GM12878 (cell line): ENCODE data around the gene CACNA1D. TPM values are rescaled to one million over a fixed set of nuclear protein-coding genes. Genes with fewer than 3 reads are reported as not detected.

Source experiments
- ATAC-seq: fragments of 200-7000 bp; cut with Tn5 transposase; 3 replicates; pipeline ENCODE4 v1.9.1; 2020; ENCODE audit warnings: mild to moderate bottlenecking, moderate library complexity
- BruUV-seq: library from RNA; stranded (reverse); fragments of 400-500 nt; replicated peaks from 2 replicates; lab custom pipeline; 2021; lab: Mats Ljungman, UMichigan
- CTCF ChIA-PET: fragments of 300-600 bp; sonication (Branson Sonifier 250); formaldehyde crosslinking; extraction: SDS; loops from one replicate; lab custom pipeline; 2021; ENCODE audit warnings: inconsistent platforms; lab: Yijun Ruan, JAX
- POLR2A ChIA-PET: fragments of 350-600 bp; formaldehyde crosslinking; extraction: SDS; loops from one replicate; lab custom pipeline; 2021; ENCODE audit warnings: inconsistent platforms; lab: Charles Lee
- RAD21 ChIA-PET: fragments of 300-600 bp; sonication (Branson Sonifier 250); formaldehyde crosslinking; loops from one replicate; lab custom pipeline; 2023; ENCODE audit warnings: antibody characterized with exemption; ENCODE audit not compliant: unreplicated experiment; lab: Charles Lee
- SMC1A ChIA-PET: fragments of 300-600 bp; sonication (Branson Sonifier 250); formaldehyde crosslinking; loops from one replicate; lab custom pipeline; 2023; ENCODE audit not compliant: unreplicated experiment, uncharacterized antibody; lab: Charles Lee
- DNase-seq: peaks from one replicate; pipeline ENCODE4 v3.0.0-alpha.2; 2011; ENCODE audit warnings: low read depth, low spot score
- FAIRE-seq: peaks from 3 replicates; lab custom pipeline; 2011; peaks lifted over from hg19 to GRCh38; lab: Jason Lieb, UNC
- H2AFZ ChIP-seq: 2 replicates; pipeline ENCODE4 v1.6.0; 2011; ENCODE audit warnings: low read depth, low read length, control low read depth; ENCODE audit not compliant: control insufficient read depth
- H3K27ac ChIP-seq: 2 replicates; pipeline ENCODE4 v1.5.1; 2011; ENCODE audit warnings: control low read depth; ENCODE audit not compliant: control insufficient read depth, insufficient read depth
- H3K27me3 ChIP-seq, 2 experiments: replicated peaks in 1 of 2; 2 replicates each; pipeline versions ENCODE4 v1.6.0 to v1.6.1; 2011; ENCODE audit warnings: low read length in 1 of 2; ENCODE audit not compliant: control insufficient read depth in 2 of 2, insufficient read depth in 2 of 2
- H3K36me3 ChIP-seq, 2 experiments: 2 replicates each; pipeline ENCODE4 v1.5.1; 2011; ENCODE audit warnings: low read length in 1 of 2; ENCODE audit not compliant: control insufficient read depth in 2 of 2, insufficient read depth in 2 of 2
- H3K4me1 ChIP-seq: 2 replicates; pipeline ENCODE4 v1.6.1; 2011; ENCODE audit warnings: mild to moderate bottlenecking, low read length, moderate library complexity, mixed read lengths; ENCODE audit not compliant: control insufficient read depth, insufficient read depth
- H3K4me2 ChIP-seq: 2 replicates; pipeline ENCODE4 v1.6.0; 2011; ENCODE audit warnings: control low read depth; ENCODE audit not compliant: control insufficient read depth, insufficient read depth
- H3K4me3 ChIP-seq: fragments of 200-600 bp; sonication (generic); 2 replicates; pipeline ENCODE4 v1.5.1; 2016
- H3K79me2 ChIP-seq: 2 replicates; pipeline ENCODE4 v1.6.0; 2011; ENCODE audit warnings: low read length; ENCODE audit not compliant: control insufficient read depth, insufficient read depth
- H3K9ac ChIP-seq: 2 replicates; pipeline ENCODE4 v1.8.0; 2011; ENCODE audit warnings: low read length, control low read depth, mixed read lengths; ENCODE audit not compliant: control insufficient read depth, insufficient read depth
- H3K9me3 ChIP-seq: replicated peaks from 3 replicates; pipeline ENCODE4 v1.5.1; 2011; ENCODE audit warnings: mild to moderate bottlenecking, low read length; ENCODE audit not compliant: control insufficient read depth, insufficient read depth
- H4K20me1 ChIP-seq: 2 replicates; pipeline ENCODE4 v1.6.0; 2011; ENCODE audit not compliant: control insufficient read depth, insufficient read depth
- CEBPB ChIP-seq, 2 experiments: fragments of 150-350 bp in 1 of 2; IDR thresholded peaks; 2 replicates each; pipeline ENCODE4 v1.6.1; 2012 to 2014; ENCODE audit warnings: low read depth in 2 of 2, low read length in 2 of 2, borderline replicate concordance in 1 of 2, inconsistent platforms in 1 of 2
- DPF2 ChIP-seq: fragments of 450-650 bp; IDR thresholded peaks from 2 replicates; pipeline ENCODE4 v1.6.1; 2017; ENCODE audit warnings: mild to moderate bottlenecking
- IRF4 ChIP-seq: IDR thresholded peaks from 2 replicates; pipeline ENCODE4 v1.6.1; 2011; ENCODE audit warnings: low read depth, low read length
- MEF2B ChIP-seq: fragments of 450-650 bp; IDR thresholded peaks from 2 replicates; pipeline ENCODE4 v1.6.1; 2018; ENCODE audit warnings: mild to moderate bottlenecking, moderate library complexity; ENCODE audit not compliant: partially characterized antibody, poor library complexity, severe bottlenecking
- NR2C1 ChIP-seq: fragments of 450-650 bp; IDR thresholded peaks from 2 replicates; pipeline ENCODE4 v1.6.1; 2017; ENCODE audit warnings: antibody characterized with exemption, mild to moderate bottlenecking, moderate library complexity
- PAX8 ChIP-seq: fragments of 450-650 bp; IDR thresholded peaks from 2 replicates; pipeline ENCODE4 v1.6.1; 2017; ENCODE audit warnings: mild to moderate bottlenecking, moderate library complexity
- POLR2AphosphoS5 ChIP-seq: IDR thresholded peaks from 2 replicates; pipeline ENCODE4 v1.6.1; 2011; ENCODE audit warnings: mild to moderate bottlenecking, low read length, inconsistent platforms
- RB1 ChIP-seq: fragments of 450-650 bp; formaldehyde crosslinking; IDR thresholded peaks from 2 replicates; pipeline ENCODE4 v1.6.1; 2017; ENCODE audit warnings: mild to moderate bottlenecking, borderline replicate concordance
- SREBF2 ChIP-seq: IDR thresholded peaks from 2 replicates; pipeline ENCODE4 v1.6.1; 2012; ENCODE audit warnings: mild to moderate bottlenecking, low read length
- WGBS: methylation state at CpG from one replicate; pipeline ENCODE4 v1.1.6; 2016; ENCODE audit warnings: low lambda C conversion rate; ENCODE audit not compliant: insufficient replicate concordance, insufficient coverage; ENCODE audit errors: missing lambda C conversion rate; 5-methylcytosine and 5-hydroxymethylcytosine counted together
- in situ Hi-C: fragments of 300-500 bp; cut with MboI; formaldehyde crosslinking; loops from 9 replicates; pipeline ENCODE4 v1.14.3; 2018; ENCODE audit warnings: mixed read lengths
- intact Hi-C: fragments of 100-400 bp; cut with micrococcal nuclease; formaldehyde crosslinking; loops from one replicate; pipeline ENCODE4 v1.14.2; 2022; ENCODE audit not compliant: unreplicated experiment
- polyA plus RNA-seq, 11 experiments: library from polyadenylated mRNA; depleted of rRNA in 4 of 11; unstranded in 6 of 11; stranded (reverse) in 5 of 11; fragments of >200 nt; fragmentation: Nextera tagmentation in 4 of 11; fragmentation: Illumina TruSeq in 1 of 11; extraction: Ambion mirVana in 4 of 11; extraction: Trizol in 1 of 11; gene quantifications; 1 replicate in 1 of 11; 2 replicates in 10 of 11; pipeline versions ENCODE4 v1.2.1 to v1.2.3, GENCODE V29; 2011 to 2016; ENCODE audit warnings: inconsistent platforms in 2 of 11, missing spikeins in 2 of 11, low read depth in 1 of 11
- total RNA-seq, 4 experiments: library from RNA; depleted of rRNA in 3 of 4; stranded (reverse); fragments of >200 nt in 3 of 4; fragmentation: Illumina TruSeq in 1 of 4; extraction: Trizol in 1 of 4; gene quantifications; 2 replicates each; pipeline versions ENCODE4 v1.2.1 to v1.2.3, GENCODE V29; 2013 to 2021
- TF ChIP-seq, protein P1 (sequence below): fragments of 450-650 bp; formaldehyde crosslinking; IDR thresholded peaks from 2 replicates; pipeline ENCODE4 v1.4.0; 2022; ENCODE audit warnings: mild to moderate bottlenecking, moderate library complexity

Gene CACNA1D
- total and polyA plus RNA-seq, 10 of the 15 experiments (the other 5 are each of a cell fraction or from before 2014, with no cell fraction given), result 0.21 to 24.4 (median 1.6) TPM

DNA sequence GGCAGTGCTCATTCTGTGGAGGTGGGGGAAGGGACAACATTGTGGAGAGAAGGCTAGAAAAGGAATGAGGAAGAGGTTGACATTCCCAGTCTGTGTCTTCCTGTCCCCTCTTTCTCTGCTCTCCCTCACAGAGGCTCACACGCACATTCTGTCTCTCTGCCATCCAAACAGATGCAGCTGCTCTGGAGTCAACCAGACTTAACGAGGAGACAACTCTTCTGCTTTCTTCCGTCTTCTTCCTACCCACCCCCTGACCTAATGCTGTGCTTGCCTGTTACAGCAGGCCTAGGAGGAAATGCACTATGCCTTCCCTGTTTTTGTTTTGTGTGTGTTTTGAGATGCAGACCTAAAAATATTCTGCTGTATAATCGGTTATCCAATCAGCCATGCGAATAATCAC, 121.9 kb downstream of the CACNA1D start:
- Histone ChIP-seq H2AFZ (no peak overlapping the region), H3K4me3 (no peak overlapping the region), H3K27ac (no peak overlapping the region), H3K27me3 (peaks cover 0 to 3% of the 10 kb centered on the region in 2 experiments; a peak in 1 of 4 replicates), H3K4me2 (no peak overlapping the region), H3K79me2 (no peaks in the 10 kb centered on the region), H4K20me1 (no peaks in the 10 kb centered on the region), H3K9me3 (no peaks in the 10 kb centered on the region; the same call in 2 of the 3 replicates), H3K36me3 (no peaks in the 10 kb centered on the region), H3K9ac (no peak overlapping the region), H3K4me1 (no peaks in the 10 kb centered on the region)
- no peak for ATAC-seq
- RAD21 ChIA-PET, result no interaction called here
- no peak for DNase-seq
- SMC1A ChIA-PET, result interaction anchor here (0.9 kb wide), 1 partner anchor 20 kb away, joined by 3 read pairs; no protein-coding TSS in a partner anchor
- intact Hi-C loops, result no loop called here
- TF ChIP-seq PAX8, result no peak
- no peak for TF ChIP-seq POLR2AphosphoS5
- no peak for TF ChIP-seq MEF2B
- TF ChIP-seq IRF4, result no peak
- TF ChIP-seq RB1, result no peak
- no peak for TF ChIP-seq CEBPB (IDR thresholded peaks at IDR 0.05; ENCODE audit: borderline replicate concordance in 1 of 2, low read depth in 2 of 2, low read length in 2 of 2)
- no peak for TF ChIP-seq NR2C1
- TF ChIP-seq, protein P1, sequence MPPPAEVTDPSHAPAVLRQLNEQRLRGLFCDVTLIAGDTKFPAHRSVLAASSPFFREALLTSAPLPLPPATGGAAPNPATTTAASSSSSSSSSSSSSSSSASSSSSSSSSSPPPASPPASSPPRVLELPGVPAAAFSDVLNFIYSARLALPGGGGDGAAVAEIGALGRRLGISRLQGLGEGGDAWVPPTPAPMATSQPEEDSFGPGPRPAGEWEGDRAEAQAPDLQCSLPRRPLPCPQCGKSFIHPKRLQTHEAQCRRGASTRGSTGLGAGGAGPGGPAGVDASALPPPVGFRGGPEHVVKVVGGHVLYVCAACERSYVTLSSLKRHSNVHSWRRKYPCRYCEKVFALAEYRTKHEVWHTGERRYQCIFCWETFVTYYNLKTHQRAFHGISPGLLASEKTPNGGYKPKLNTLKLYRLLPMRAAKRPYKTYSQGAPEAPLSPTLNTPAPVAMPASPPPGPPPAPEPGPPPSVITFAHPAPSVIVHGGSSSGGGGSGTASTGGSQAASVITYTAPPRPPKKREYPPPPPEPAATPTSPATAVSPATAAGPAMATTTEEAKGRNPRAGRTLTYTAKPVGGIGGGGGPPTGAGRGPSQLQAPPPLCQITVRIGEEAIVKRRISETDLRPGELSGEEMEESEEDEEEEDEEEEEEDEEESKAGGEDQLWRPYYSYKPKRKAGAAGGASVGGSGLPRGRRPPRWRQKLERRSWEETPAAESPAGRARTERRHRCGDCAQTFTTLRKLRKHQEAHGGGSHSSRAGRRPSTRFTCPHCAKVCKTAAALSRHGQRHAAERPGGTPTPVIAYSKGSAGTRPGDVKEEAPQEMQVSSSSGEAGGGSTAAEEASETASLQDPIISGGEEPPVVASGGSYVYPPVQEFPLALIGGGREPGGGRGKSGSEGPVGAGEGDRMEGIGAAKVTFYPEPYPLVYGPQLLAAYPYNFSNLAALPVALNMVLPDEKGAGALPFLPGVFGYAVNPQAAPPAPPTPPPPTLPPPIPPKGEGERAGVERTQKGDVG (CRISPR knock-in tag), result no peak
- TF ChIP-seq DPF2, result no peak
- TF ChIP-seq SREBF2, result no peak
- in situ Hi-C loops, result no loop called here
- 15% methylated on average over 5 of the region's 5 CpGs for WGBS
- FAIRE-seq, result no peak
- POLR2A ChIA-PET, result interaction anchor here (0.6 kb wide), 2 partner anchors 74 to 243 kb away, joined by 3 read pairs; no protein-coding TSS in a partner anchor
- CTCF ChIA-PET, result no interaction called here
- no TSS peak for BruUV-seq
